HG02623 (cell line): ENCODE data around the gene C5AR1.
"Not testable (repeated sequence)": the region's sequence is repeated elsewhere in the genome, so short reads cannot be mapped to it uniquely, and the experiment has no call there.

Experiments
- ATAC-seq: cut with Tn5 transposase; IDR thresholded peaks from one replicate; pipeline ENCODE4 v1.9.1; 2021; ENCODE audit warnings: moderate library complexity; ENCODE audit not compliant: unreplicated experiment

Gene C5AR1

GRCh38 chr19:47330466-47330869, 20.8 kb downstream of the C5AR1 start:
- ATAC-seq = no peak

- ATAC-seq = no peak
These were observed 21.8 kb downstream of the C5AR1 start for GRCh38 chr19:47331490-47331889.

- no peak for ATAC-seq
These were observed 22.4 kb downstream of the C5AR1 start, which contains the start of gene C5AR2 for GRCh38 chr19:47331931-47332547. Gene C5AR2 (plus strand): TSS chr19:47332175. CDS start chr19:47340800, 8,625 bp downstream.

- ATAC-seq = not testable (repeated sequence)
These were observed 27.4 kb downstream of the C5AR1 start for GRCh38 chr19:47336765-47337718.

GRCh38 chr19:47339196-47339880, 29.7 kb downstream of the C5AR1 start:
- no peak for ATAC-seq

- ATAC-seq = no peak
These were observed 31.0 kb downstream of the C5AR1 start for GRCh38 chr19:47340477-47341208.

GRCh38 chr19:47341734-47342133, 32.1 kb downstream of the C5AR1 start:
- no peak for ATAC-seq

- no peak for ATAC-seq
These were observed 33.6 kb downstream of the C5AR1 start for GRCh38 chr19:47343194-47343802.

GRCh38 chr19:47344425-47344824, 34.8 kb downstream of the C5AR1 start:
- ATAC-seq = no peak

- ATAC-seq = not testable (repeated sequence)
These were observed 36.4 kb downstream of the C5AR1 start for GRCh38 chr19:47346024-47346423.

GRCh38 chr19:47348819-47349795, 39.4 kb downstream of the C5AR1 start, which contains the start of gene DHX34:
Gene DHX34 (plus strand): TSS chr19:47349315. CDS start chr19:47353031, 3,716 bp downstream.
- peak; percentile 92 for ATAC-seq

GRCh38 chr19:47350630-47351029, 41.0 kb downstream of the C5AR1 start:
- ATAC-seq = no peak

GRCh38 chr19:47351548-47351947, 41.9 kb downstream of the C5AR1 start:
- ATAC-seq = no peak

GRCh38 chr19:47352095-47352494, 42.4 kb downstream of the C5AR1 start:
- no peak for ATAC-seq

- ATAC-seq = no peak
These were observed 43.6 kb downstream of the C5AR1 start for GRCh38 chr19:47353307-47353712.

- no peak for ATAC-seq
These were observed 47.2 kb downstream of the C5AR1 start for GRCh38 chr19:47356900-47357299.

- ATAC-seq = no peak
These were observed 48.4 kb downstream of the C5AR1 start for GRCh38 chr19:47357788-47358680.

- no peak for ATAC-seq
These were observed 49.3 kb downstream of the C5AR1 start for GRCh38 chr19:47358936-47359335.
